IPS-11a (cell line): Measurements from ENCODE around the gene TACC3.

Experiments used
- H3K4me3 ChIP-seq: one replicate; pipeline ENCODE4 v1.5.1; 2013; ENCODE audit warnings: low read depth, low read length, control low read depth

Gene TACC3

GRCh38 chr4:1758306-1759121, 37.2 kb downstream of the TACC3 start:
- H3K4me3 ChIP-seq: no peak overlapping the region

- H3K4me3 ChIP-seq: no peak overlapping the region
Observed at GRCh38 chr4:1759170-1759817, 38.0 kb downstream of the TACC3 start.

- H3K4me3 ChIP-seq: no peak overlapping the region
Observed at GRCh38 chr4:1759818-1760223, 38.5 kb downstream of the TACC3 start.

GRCh38 chr4:1760521-1761071, 39.3 kb downstream of the TACC3 start:
- no peak overlapping the region for H3K4me3 ChIP-seq

GRCh38 chr4:1761130-1761689, 39.9 kb downstream of the TACC3 start:
- H3K4me3 ChIP-seq: no peak overlapping the region

- H3K4me3 ChIP-seq: no peak overlapping the region
Observed at GRCh38 chr4:1762264-1763010, 41.1 kb downstream of the TACC3 start.

- no peak overlapping the region for H3K4me3 ChIP-seq
Observed at GRCh38 chr4:1763070-1763549, 41.8 kb downstream of the TACC3 start.

GRCh38 chr4:1763550-1764080, 42.3 kb downstream of the TACC3 start:
- no peak overlapping the region for H3K4me3 ChIP-seq

GRCh38 chr4:1764670-1765069, 43.3 kb downstream of the TACC3 start:
- H3K4me3 ChIP-seq: no peak overlapping the region

GRCh38 chr4:1765409-1766072, 44.2 kb downstream of the TACC3 start:
- H3K4me3 ChIP-seq: no peak overlapping the region

GRCh38 chr4:1766106-1767060, 45.1 kb downstream of the TACC3 start:
- H3K4me3 ChIP-seq: no peak overlapping the region

GRCh38 chr4:1767061-1767769, 45.9 kb downstream of the TACC3 start:
- H3K4me3 ChIP-seq: no peak overlapping the region

- H3K4me3 ChIP-seq: peak overlapping the region; percentile 4
Observed at GRCh38 chr4:1767770-1768366, 46.5 kb downstream of the TACC3 start.

- no peak overlapping the region for H3K4me3 ChIP-seq
Observed at GRCh38 chr4:1768367-1769034, 47.2 kb downstream of the TACC3 start.

GRCh38 chr4:1769692-1770091, 48.4 kb downstream of the TACC3 start:
- H3K4me3 ChIP-seq: no peak overlapping the region

- no peak overlapping the region for H3K4me3 ChIP-seq
Observed at GRCh38 chr4:1770245-1770644, 48.9 kb downstream of the TACC3 start.

GRCh38 chr4:1770791-1771231, 49.5 kb downstream of the TACC3 start:
- no peak overlapping the region for H3K4me3 ChIP-seq
